GM10847 (cell line): ENCODE results near the gene JADE2.

Experiments
- POLR2A ChIP-seq: IDR thresholded peaks from 2 replicates; pipeline ENCODE4 v1.6.1; 2011; ENCODE audit not compliant: insufficient read length; ENCODE audit errors: extremely low read depth

The JADE2 gene

DNA sequence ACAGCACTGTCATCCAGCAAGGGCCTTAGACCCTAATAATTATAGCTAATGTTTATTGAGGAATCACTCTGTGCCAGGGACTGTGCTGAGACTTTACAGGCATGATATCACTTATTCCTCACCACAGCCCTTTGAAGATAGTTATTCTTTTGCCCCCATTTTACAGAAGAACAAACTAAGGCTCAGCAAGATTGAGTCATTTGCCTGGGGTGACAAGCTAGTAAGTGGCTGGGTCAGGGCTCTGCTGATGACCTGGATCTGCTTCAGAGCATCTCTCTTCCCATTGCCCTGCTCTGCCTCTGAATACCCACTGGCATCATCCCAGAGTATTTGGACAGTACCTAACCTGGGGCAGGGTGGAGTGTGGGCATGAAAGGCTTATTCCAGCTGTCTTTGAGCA lies 11.8 kb downstream of the JADE2 start:
- TF ChIP-seq POLR2A, result no peak

DNA sequence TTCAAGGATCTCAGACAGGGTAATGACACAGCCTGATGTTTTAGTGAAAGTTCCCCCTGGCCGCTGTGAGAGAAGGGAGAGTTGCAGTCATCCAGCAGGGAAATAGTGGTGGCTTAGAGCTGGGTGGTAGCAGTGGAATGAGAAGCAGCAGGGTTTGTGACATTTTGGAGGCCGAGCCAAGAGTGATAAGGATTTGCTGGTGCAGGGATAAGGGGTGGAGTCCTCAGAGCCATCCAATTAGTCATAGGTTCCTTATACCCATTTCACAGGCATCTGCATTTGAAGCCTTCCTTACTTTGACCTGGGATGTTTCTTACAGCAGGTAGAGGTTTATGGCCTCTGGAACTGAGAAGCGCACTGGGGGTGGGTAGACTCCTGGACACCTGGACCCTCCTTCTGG lies 12.8 kb downstream of the JADE2 start:
- no peak for TF ChIP-seq POLR2A

- no peak for TF ChIP-seq POLR2A
Measured at GRCh38 chr5:134539732-134540131, 14.3 kb downstream of the JADE2 start.

GRCh38 chr5:134540747-134541733 lies 15.6 kb downstream of the JADE2 start:
- TF ChIP-seq POLR2A, result no peak

DNA sequence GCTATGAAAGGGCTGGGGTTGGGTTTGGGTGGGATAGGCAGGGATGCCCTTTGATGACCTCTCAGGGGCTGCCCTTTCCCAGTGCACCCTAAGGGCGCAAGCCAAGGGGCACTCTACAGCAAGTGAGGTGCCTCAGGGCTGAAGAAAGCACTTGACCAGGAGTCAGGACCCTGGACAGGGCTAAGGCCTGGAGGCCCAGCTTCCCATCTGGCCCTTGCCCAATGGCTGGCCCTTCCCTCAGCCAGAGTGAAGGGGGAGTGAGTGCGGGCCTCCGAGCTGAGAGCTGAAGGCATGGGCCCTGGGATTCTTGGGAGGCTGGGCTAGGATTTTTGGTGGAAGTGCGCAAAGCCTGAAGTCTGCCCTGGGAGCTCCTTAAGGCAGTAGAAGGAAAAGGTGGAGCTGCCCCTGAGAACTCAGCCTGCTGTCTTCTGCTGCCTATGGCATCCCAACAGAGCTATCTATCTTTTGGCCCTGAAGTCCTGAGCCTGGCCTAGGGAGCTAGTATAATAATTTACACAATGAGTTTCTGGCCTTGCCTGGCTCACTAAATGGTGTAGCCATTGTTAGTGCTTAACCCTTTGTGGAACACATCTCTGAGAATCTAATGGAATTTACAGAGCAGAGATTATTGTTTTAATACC lies 16.4 kb downstream of the JADE2 start:
- TF ChIP-seq POLR2A, result no peak

DNA sequence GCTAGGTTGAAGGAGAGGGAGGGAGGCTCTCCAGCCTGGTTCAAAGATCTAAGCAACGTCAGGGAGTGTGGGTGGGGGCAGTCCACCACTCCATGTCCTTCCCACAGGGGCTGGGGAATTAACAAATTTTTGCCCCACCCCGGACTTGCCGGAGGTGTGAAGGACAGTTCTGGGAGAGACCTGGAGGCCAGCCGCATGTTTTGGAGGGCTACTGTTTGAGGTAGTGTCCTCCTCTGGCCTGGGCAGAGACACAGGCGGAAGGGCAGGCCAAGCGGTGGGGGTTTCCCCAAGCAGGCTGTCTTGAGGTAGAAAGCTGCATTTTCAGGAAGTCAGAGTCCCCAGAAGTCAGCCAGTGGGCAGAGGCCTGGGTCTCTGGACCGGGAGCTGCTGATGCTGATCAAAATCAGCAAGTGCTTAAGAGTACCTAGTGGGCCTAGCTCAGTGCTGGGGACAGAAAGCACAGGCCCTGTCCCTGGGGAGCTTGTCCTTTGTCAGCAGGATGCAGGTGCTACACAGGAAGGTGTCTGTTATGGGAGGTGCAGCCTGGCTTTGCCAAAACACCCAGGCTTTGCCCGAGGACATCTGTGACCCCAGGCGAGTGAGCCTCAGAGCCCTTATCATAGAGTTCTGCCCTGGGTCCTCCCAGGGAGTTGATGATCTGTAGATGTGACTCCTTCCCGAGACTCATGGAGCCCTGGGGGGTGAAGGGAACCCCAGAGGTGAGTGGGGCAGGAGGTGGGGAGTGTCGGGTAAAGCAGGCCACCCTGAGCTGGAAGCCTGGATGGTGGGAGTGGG lies 18.5 kb downstream of the JADE2 start:
- TF ChIP-seq POLR2A, result peak; percentile 53

- no peak for TF ChIP-seq POLR2A
Measured at GRCh38 chr5:134545070-134545868, 19.8 kb downstream of the JADE2 start.

DNA sequence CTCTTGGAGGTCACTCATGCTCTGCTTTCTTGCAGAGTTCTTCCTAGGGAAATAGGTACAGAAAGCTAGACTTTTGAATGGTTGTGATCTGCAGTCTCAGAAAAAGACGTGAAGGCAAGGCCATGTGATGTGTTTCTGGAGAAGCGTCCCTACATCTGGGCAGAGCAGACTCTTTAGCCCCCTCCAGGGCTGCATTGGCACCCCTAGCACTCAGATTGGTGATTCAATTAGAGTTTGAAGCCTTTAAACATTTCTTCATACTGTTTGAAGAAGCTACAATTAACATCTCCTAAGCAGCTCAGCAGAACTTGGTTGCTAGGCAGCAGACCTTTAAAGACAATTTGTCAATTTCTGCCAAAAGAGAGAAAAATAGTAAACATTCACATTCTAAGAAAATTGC lies 21.6 kb downstream of the JADE2 start:
- no peak for TF ChIP-seq POLR2A

GRCh38 chr5:134547579-134547978 lies 22.1 kb downstream of the JADE2 start:
- no peak for TF ChIP-seq POLR2A

GRCh38 chr5:134547999-134548658 lies 22.7 kb downstream of the JADE2 start:
- no peak for TF ChIP-seq POLR2A

DNA sequence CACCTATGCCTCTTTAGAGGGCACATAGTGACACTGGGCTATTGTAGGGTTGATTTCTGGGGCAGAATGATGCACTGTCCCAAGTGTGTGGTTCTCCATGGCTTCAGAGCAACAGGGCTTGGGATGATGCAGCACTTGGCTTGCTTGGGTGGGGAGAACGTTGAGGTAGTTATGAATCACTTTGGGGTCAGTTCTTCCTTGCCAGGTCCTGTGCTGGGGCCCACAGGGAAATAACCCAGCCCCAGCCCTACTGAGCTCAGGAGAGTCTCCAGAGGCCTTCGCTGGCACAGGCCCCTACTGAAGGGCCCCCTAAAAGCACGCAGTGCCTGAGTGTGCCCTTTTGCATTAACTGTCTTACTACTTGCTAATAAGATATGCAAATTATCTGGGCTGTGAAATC lies 24.2 kb downstream of the JADE2 start:
- no peak for TF ChIP-seq POLR2A

- no peak for TF ChIP-seq POLR2A
Measured at GRCh38 chr5:134550271-134551214, 25.1 kb downstream of the JADE2 start.

- TF ChIP-seq POLR2A, result no peak
Measured at GRCh38 chr5:134551901-134552300, 26.4 kb downstream of the JADE2 start.
